ENCODE results near the gene RASSF4. TPM values are rescaled to one million over a fixed set of nuclear protein-coding genes. Genes with fewer than 3 reads are reported as not detected.
"Not testable (repeated sequence)": the region's sequence is repeated elsewhere in the genome, so short reads cannot be mapped to it uniquely, and the experiment has no call there.

Gene RASSF4
- total RNA-seq, 1 experiment from 2014 or later, result 7.6 TPM

DNA sequence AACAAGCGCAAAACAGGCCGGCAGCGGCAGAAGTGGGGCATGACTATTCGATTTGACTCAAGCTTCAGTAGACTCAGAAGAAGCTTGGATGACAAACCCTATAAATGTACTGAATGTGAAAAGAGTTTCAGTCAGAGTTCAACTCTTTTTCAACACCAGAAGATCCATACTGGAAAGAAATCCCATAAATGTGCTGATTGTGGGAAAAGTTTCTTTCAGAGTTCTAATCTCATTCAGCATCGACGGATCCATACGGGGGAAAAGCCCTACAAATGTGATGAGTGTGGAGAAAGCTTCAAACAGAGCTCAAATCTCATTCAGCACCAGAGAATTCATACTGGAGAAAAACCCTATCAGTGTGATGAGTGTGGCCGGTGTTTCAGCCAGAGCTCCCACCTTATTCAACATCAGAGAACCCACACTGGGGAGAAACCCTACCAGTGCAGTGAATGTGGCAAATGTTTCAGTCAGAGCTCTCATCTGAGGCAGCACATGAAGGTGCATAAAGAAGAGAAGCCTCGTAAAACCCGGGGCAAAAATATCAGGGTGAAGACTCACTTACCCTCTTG is 43.9 kb downstream of the RASSF4 start:
- DNase-seq (ENCODE audit: low spot score), result no peak

DNA sequence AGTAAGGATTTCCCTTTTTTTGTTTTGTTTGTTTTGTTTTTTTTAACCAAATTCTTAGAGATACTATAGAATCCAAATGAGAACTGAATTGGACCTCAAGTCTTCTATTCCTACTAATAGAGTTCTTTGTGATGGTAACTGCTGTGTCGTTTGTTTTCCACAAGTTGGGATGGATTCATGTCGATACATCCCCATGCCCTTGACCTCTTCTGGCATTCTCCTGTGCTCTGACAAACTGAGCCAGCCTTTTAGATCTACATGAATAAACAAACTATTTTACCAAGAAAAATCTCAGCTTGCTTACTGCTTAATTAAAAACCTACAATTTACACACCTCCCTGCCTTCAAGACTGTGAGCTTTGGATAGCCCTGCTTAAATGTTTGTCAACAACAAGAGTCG is 45.1 kb downstream of the RASSF4 start:
- DNase-seq (ENCODE audit: low spot score), result no peak

DNA sequence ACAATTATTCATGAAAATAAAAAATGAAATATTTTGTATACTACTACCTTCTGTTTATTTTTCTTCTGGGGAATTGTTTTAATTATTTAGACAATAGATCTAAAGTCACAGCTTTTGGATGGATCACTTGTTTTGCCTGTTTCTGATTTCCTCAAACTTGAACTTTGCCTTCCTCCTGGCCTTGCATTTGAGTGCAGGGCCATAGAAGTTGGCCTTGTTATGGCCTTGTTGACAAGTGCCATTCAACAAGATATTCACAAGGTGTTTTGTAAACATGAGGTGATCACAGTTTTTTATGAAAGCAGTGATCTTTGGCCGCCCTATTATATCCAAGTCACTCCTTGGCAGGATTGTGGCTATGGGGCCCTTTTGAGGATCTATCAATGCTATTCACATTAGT is 45.7 kb downstream of the RASSF4 start:
- no peak for DNase-seq (ENCODE audit: low spot score)

- DNase-seq (ENCODE audit: low spot score), result no peak
Observed at GRCh38 chr10:45006276-45007030, 46.9 kb downstream of the RASSF4 start.

- DNase-seq (ENCODE audit: low spot score), result peak; percentile 91
Observed at GRCh38 chr10:45008524-45009161, 49.0 kb downstream of the RASSF4 start.

DNA sequence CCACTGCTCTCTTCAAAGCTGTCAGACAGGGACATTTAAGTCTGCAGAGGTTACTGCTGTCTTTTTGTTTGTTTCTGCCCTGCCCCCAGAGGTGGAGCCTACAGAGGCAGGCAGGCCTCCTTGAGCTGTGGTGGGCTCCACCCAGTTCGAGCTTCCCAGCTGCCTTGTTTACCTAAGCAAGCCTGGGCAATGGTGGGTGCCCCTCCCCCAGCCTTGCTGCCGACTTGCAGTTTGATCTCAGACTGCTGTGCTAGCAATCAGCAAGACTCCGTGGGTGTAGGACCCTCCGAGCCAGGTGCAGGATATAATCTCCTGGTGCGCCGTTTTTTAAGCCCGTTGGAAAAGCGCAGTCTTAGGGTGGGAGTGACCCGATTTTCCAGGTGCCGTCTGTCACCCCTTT is 55.0 kb downstream of the RASSF4 start:
- DNase-seq (ENCODE audit: low spot score), result not testable (repeated sequence)

DNA sequence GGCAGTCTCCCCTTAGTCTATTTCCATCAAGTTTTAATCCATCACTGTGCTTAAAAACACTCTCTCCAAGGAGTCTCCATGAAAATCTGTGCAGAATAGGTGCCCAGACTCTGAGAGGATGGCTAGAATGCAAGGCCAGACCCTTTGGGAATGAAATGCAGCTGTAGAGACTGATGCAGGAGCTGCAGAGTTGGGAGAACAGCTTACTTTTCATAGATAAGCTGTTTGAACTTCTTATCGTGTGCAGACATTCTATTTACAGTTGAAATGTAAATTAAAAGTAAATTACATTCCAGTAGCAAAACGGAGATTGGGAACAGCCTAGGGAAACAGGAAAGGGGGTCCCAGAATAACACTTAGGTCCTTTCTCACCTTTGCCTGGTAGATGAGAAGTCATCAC is 56.0 kb downstream of the RASSF4 start:
- DNase-seq (ENCODE audit: low spot score), result no peak

GRCh38 chr10:45023426-45023825 is 63.8 kb downstream of the RASSF4 start:
- no peak for DNase-seq (ENCODE audit: low spot score)

DNA sequence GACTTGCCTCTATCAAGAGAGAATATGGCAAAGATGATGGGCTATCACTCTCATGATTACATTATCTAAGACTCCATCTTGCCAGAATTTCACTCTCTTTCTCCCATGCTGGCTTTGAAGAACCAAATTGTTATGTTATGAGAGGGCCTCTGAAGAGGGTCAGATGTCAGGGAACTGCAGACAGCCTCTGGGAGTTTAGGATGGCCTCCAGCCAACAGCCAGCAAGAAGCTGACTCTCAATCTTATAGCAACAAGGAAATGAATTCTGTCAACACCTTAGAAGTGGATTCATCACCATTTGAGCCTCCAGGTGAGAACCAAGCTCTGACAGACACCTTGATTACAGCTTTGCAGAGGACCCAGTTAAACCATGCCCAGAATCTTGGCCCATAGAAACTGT is 74.7 kb downstream of the RASSF4 start:
- no peak for DNase-seq (ENCODE audit: low spot score)

- no peak for DNase-seq (ENCODE audit: low spot score)
Observed at GRCh38 chr10:45035673-45036072, 76.1 kb downstream of the RASSF4 start.

DNA sequence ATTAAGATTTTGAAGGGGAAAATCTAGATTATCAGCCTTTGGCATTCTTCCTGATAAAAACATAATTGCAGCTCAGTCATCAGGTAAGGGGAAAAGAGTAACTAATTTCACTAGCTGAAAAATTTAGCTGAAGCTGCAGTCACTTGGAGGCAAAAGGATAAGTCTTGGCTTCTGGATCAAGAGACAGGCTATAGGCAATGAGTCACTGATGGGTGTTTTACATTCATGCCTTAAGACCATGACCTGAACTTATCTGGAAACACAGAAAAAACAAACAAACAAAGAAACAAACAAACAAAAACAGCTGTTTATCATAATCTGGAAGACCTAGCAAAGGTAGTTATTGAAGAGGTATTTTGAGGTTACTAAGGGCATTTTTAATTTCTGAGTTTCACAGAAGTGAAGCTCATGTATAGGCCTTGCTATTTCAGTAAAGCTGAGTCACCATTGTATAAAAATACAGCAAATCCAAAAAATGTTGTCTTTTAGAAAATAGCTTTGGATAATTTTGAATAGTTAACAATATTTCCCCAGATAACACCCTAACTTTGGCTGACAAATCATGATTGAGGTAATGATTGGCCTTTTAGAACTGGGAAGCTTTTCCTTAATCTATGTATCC is 81.4 kb downstream of the RASSF4 start:
- no peak for DNase-seq (ENCODE audit: low spot score)

- no peak for DNase-seq (ENCODE audit: low spot score)
Observed at GRCh38 chr10:45044290-45044689, 84.7 kb downstream of the RASSF4 start.

Other genes with a start within 250 kb of the RASSF4 start
- not detected in 2 replicates for gene TMEM72, start 48.5 kb upstream of the RASSF4 start, total RNA-seq (2014; rRNA removed; shearing (Covaris generic))
- 31.7 and 44.2 TPM in 2 replicates for gene DEPP1, start 19.0 kb downstream of the RASSF4 start, total RNA-seq (2014; rRNA removed; shearing (Covaris generic))
- 18.0 and 18.4 TPM in 2 replicates for gene ZNF22, start 41.1 kb downstream of the RASSF4 start, total RNA-seq (2014; rRNA removed; shearing (Covaris generic))

Measured in H4 (cell line).